Neural crest cell (in vitro differentiated cells): ENCODE data around the gene RIMS3. TPM values are rescaled to one million over a fixed set of nuclear protein-coding genes. Genes with fewer than 3 reads are reported as not detected.

ENCODE experiments used
- DNase-seq: peaks from one replicate; pipeline ENCODE4 v3.0.0; 2021; ENCODE audit warnings: low read depth, mixed read lengths, low spot score
- H3K27ac Mint-ChIP-seq: one replicate; pipeline ENCODE4 v1.8.0; 2021; ENCODE audit warnings: mild to moderate bottlenecking, mixed read lengths; ENCODE audit not compliant: unreplicated experiment
- H3K27me3 Mint-ChIP-seq: 2 replicates; pipeline ENCODE4 v1.8.0; 2021; ENCODE audit warnings: low read depth, mild to moderate bottlenecking, mixed read lengths
- H3K36me3 Mint-ChIP-seq: 2 replicates; pipeline ENCODE4 v1.8.0; 2021; ENCODE audit warnings: low read depth, mild to moderate bottlenecking, mixed read lengths
- H3K4me1 Mint-ChIP-seq: 2 replicates; pipeline ENCODE4 v1.8.0; 2021; ENCODE audit warnings: mixed read lengths
- H3K4me3 Mint-ChIP-seq: one replicate; pipeline ENCODE4 v1.8.0; 2021; ENCODE audit warnings: mild to moderate bottlenecking, mixed read lengths
- H3K9me3 Mint-ChIP-seq: 2 replicates; pipeline ENCODE4 v1.8.0; 2021; ENCODE audit warnings: mixed read lengths
- total RNA-seq: library from RNA; stranded (reverse); gene quantifications from 2 replicates; pipeline ENCODE4 v1.2.1, GENCODE V29; 2021
- TF ChIP-seq, protein P1 (sequence below): fragments of 200-600 bp; sonication (generic); conservative IDR thresholded peaks from 2 replicates; pipeline ENCODE4 v1.5.0; 2021; ENCODE audit warnings: antibody characterized with exemption, mild to moderate bottlenecking

RIMS3 gene
- total RNA-seq, 1 donor from 2014 or later, result 22.4 TPM

DNA sequence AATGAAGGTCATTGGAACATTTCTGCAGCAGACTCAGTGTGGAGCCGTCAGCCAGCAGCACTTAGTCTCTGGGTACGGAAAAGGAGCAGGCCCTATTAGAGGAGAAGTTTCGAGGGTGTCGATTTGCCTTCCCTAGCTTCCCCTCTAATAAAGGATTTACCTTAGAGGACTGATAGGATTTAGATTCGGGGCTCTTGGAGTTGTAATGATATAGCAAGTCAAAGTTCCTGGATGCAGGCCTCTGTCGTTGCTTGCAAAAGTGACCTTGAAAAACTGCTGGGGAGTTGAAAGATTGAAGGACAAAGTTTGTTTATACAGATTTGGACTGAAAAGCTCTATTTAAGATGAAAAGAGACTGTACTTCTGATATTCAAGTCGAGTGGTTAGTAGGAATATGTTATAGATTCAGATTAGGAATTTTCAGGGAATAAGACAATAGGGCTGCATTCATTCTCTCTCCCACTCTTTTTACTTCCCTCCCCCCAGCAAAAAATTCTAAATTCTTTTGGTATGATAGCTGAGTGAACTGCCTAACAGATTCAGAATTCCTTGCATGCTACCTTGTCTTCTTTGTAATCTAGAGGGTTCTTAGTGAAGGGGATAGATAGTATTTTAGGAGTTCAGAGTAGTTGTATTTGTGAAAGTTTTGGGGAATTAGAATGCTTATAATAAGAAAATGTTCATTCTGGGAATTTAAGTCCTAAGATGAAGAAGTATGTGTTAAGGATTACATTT is 45.3 kb upstream of the RIMS3 start:
- Mint-ChIP-seq H3K27ac (peak overlapping the region; percentile 2), H3K9me3 (no peaks in the 10 kb centered on the region), H3K4me3 (peak overlapping the region; percentile 95), H3K36me3 (no peaks in the 10 kb centered on the region), H3K27me3 (no peaks in the 10 kb centered on the region), H3K4me1 (peaks cover 36% of the 10 kb centered on the region)
- DNase-seq, result no peak
- TF ChIP-seq, protein P1, sequence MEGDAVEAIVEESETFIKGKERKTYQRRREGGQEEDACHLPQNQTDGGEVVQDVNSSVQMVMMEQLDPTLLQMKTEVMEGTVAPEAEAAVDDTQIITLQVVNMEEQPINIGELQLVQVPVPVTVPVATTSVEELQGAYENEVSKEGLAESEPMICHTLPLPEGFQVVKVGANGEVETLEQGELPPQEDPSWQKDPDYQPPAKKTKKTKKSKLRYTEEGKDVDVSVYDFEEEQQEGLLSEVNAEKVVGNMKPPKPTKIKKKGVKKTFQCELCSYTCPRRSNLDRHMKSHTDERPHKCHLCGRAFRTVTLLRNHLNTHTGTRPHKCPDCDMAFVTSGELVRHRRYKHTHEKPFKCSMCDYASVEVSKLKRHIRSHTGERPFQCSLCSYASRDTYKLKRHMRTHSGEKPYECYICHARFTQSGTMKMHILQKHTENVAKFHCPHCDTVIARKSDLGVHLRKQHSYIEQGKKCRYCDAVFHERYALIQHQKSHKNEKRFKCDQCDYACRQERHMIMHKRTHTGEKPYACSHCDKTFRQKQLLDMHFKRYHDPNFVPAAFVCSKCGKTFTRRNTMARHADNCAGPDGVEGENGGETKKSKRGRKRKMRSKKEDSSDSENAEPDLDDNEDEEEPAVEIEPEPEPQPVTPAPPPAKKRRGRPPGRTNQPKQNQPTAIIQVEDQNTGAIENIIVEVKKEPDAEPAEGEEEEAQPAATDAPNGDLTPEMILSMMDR, result no peak

DNA sequence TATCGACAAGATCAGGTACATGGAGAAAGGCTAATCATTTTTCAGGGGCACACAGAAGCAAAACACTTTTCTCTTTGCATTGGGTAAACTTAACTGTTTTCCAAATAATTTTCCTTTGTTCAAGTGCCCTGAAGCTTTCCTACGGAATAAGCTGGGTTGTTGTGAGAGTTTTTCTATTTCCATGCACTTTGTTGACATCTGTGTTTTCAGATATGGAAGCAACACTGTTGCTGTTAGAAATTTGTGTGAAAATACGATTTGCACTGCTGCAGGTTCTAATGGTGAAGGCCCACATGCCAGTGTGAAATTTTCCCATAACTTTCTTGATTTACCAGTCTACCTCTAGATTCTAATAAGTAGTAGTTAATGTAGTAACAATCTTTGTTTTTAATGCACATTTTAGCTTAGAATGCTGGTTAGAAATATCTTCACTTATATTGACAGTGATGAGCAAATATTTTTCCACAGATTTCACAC is 44.4 kb upstream of the RIMS3 start:
- Mint-ChIP-seq H3K27me3 (no peaks in the 10 kb centered on the region), H3K9me3 (no peaks in the 10 kb centered on the region), H3K27ac (peak overlapping the region; percentile 96)

DNA sequence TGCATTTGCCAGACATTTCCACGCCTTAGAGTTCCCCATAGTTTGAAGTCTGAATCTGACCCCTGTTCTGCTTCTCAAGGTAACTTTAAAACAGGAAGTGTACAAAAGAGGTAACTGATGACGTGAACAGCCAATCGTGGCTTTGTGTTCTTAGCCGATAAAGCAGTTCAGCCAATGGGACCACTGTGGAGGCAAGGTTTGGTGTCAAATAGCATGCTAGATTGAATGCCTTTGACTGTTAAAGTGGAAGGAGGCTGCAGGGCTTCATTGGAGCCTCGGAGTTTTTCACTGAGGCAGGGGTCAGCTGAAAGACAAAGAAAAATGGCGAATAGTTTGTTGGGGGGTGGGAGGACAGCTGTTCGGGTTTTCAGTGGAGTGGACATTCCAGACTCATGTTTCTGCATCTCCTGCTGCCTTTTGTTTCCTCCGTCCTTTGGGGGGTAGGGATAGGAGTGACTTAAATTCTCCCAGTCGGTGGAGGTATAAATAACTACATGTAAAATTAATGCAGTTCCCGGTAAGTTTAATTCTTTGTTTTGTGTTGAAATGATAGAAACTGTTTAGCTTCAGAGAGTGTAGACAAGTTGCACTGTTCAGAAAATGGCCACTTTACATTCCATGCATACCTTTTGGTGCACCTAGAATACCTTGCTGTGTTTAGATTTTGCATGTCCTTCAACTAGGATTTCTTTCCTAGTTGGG is 43.8 kb upstream of the RIMS3 start:
- no peaks in the 10 kb centered on the region for H3K9me3 Mint-ChIP-seq
- H3K4me3 Mint-ChIP-seq, result peak overlapping the region; percentile 95
- TF ChIP-seq, protein P1, result no peak
- peak; percentile 62 for DNase-seq
- peak overlapping the region; percentile 96 for H3K27ac Mint-ChIP-seq
- no peaks in the 10 kb centered on the region for H3K27me3 Mint-ChIP-seq
- no peaks in the 10 kb centered on the region for H3K36me3 Mint-ChIP-seq
- H3K4me1 Mint-ChIP-seq, result peaks cover 39% of the 10 kb centered on the region

More for the DNA sequence above, 44.4 kb upstream of the RIMS3 start:
- H3K36me3 Mint-ChIP-seq, result no peaks in the 10 kb centered on the region
- H3K4me1 Mint-ChIP-seq, result peaks cover 36% of the 10 kb centered on the region
- TF ChIP-seq, protein P1, result no peak
- H3K4me3 Mint-ChIP-seq, result peak overlapping the region; percentile 95
- no peak for DNase-seq

DNA sequence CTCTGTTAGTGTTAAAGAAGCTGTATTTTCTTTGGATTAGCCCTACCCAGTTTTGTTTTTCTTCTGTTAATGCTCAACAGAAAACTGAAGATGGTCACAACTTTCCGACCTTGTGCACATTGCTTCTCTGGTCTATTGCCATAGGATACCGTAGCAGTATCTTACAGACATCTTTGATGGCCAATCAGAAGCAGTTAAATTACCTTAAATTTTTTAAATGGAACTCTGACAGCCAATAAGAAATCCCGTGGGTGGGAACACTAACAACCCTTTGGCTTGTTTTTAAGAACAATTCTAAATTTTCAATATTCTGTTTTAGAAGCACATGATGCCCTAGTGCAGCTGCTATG is 43.2 kb upstream of the RIMS3 start:
- Mint-ChIP-seq H3K36me3 (no peaks in the 10 kb centered on the region), H3K27me3 (no peaks in the 10 kb centered on the region), H3K27ac (peak overlapping the region; percentile 96), H3K4me1 (peaks cover 40% of the 10 kb centered on the region), H3K4me3 (peak overlapping the region; percentile 95), H3K9me3 (no peaks in the 10 kb centered on the region)
- TF ChIP-seq, protein P1, result no peak
- no peak for DNase-seq

DNA sequence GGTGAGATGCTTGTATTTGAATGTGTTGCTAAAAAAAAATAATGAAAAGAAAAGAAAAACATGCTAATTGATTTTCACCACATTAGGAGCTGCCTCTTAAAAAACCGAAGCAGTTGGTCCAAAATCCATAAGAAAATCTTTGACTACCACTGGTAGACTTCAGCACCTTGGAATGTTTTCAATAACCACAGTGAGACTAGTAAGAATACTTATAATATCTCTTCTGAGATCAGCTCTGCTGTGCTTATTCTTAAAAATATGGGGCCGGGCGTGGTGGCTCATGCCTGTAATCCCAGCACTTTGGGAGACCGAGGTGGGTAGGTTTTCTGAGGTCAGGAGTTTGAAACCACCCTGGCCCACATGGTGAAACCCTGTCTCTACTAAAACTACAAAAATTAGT is 41.1 kb upstream of the RIMS3 start:
- H3K27me3 Mint-ChIP-seq, result no peaks in the 10 kb centered on the region
- no peak overlapping the region for H3K4me3 Mint-ChIP-seq
- peaks cover 41% of the 10 kb centered on the region for H3K4me1 Mint-ChIP-seq
- no peak overlapping the region for H3K27ac Mint-ChIP-seq
- H3K9me3 Mint-ChIP-seq, result no peaks in the 10 kb centered on the region
- H3K36me3 Mint-ChIP-seq, result no peaks in the 10 kb centered on the region
- DNase-seq, result no peak
- TF ChIP-seq, protein P1, result no peak
